Mesendoderm (in vitro differentiated cells): ENCODE data around the gene DPYD.
A peak's percentile ranks its signal among the peaks of the same experiment; 100 is the strongest.

Experiments used
- DNase-seq: peaks from one replicate; pipeline ENCODE4 v3.0.0; 2013
- H2AK5ac ChIP-seq: 2 replicates; pipeline ENCODE4 v1.6.1; 2013; ENCODE audit warnings: low read length, inconsistent platforms
- H2BK120ac ChIP-seq: 2 replicates; pipeline ENCODE4 v1.6.1; 2013; ENCODE audit warnings: low read depth, mild to moderate bottlenecking, low read length, moderate library complexity, mixed read lengths
- H2BK15ac ChIP-seq: replicated peaks from 2 replicates; pipeline ENCODE4 v1.6.1; 2013; ENCODE audit warnings: low read depth, mild to moderate bottlenecking, moderate library complexity
- H2BK5ac ChIP-seq: 2 replicates; pipeline ENCODE4 v1.6.1; 2013; ENCODE audit warnings: low read length, inconsistent platforms
- H3K18ac ChIP-seq: 2 replicates; pipeline ENCODE4 v1.6.1; 2013; ENCODE audit warnings: mild to moderate bottlenecking, low read length, mixed read lengths
- H3K23ac ChIP-seq: one replicate; pipeline ENCODE4 v1.6.1; 2013; ENCODE audit warnings: low read length
- H3K27ac ChIP-seq: 2 replicates; pipeline ENCODE4 v1.5.1; 2013; ENCODE audit warnings: low read depth, mild to moderate bottlenecking, inconsistent platforms, low read length, moderate library complexity
- H3K27me3 ChIP-seq: 2 replicates; pipeline ENCODE4 v1.6.1; 2013; ENCODE audit warnings: low read length, control low read depth, mild to moderate bottlenecking, inconsistent platforms; ENCODE audit not compliant: insufficient read depth, poor library complexity
- H3K36me3 ChIP-seq: 2 replicates; pipeline ENCODE4 v1.6.1; 2013; ENCODE audit warnings: low read length, inconsistent platforms; ENCODE audit not compliant: control insufficient read depth, insufficient read depth
- H3K4ac ChIP-seq: one replicate; pipeline ENCODE4 v1.6.1; 2013; ENCODE audit warnings: low read depth, mild to moderate bottlenecking, low read length, moderate library complexity
- H3K4me1 ChIP-seq: 2 replicates; pipeline ENCODE4 v1.6.1; 2013; ENCODE audit warnings: low read depth, low read length, inconsistent platforms; ENCODE audit not compliant: control insufficient read depth
- H3K4me2 ChIP-seq: 2 replicates; pipeline ENCODE4 v1.6.1; 2013; ENCODE audit warnings: low read length
- H3K4me3 ChIP-seq: 2 replicates; pipeline ENCODE4 v1.5.1; 2013; ENCODE audit warnings: mild to moderate bottlenecking, low read length
- H3K56ac ChIP-seq: one replicate; pipeline ENCODE4 v1.6.1; 2013; ENCODE audit warnings: low read length
- H3K79me1 ChIP-seq: 2 replicates; pipeline ENCODE4 v1.6.1; 2013; ENCODE audit warnings: low read length, inconsistent platforms
- H3K79me2 ChIP-seq: 2 replicates; pipeline ENCODE4 v1.6.1; 2013; ENCODE audit warnings: mild to moderate bottlenecking, low read length; ENCODE audit not compliant: control insufficient read depth, insufficient read depth
- H3K9ac ChIP-seq: 2 replicates; pipeline ENCODE4 v1.6.1; 2013; ENCODE audit warnings: low read length, inconsistent platforms
- H4K5ac ChIP-seq: one replicate; pipeline ENCODE4 v1.6.1; 2013; ENCODE audit warnings: low read length
- H4K8ac ChIP-seq: one replicate; pipeline ENCODE4 v1.6.1; 2013; ENCODE audit warnings: low read depth, mild to moderate bottlenecking, control low read depth, low read length, moderate library complexity
- WGBS: extraction: QIAGEN DNeasy Blood & Tissue Kit; methylation state at CpG from one replicate; pipeline ENCODE4 v1.1.7; 2013; ENCODE audit warnings: low lambda C conversion rate, missing lambda C conversion rate; ENCODE audit not compliant: insufficient coverage; ENCODE audit errors: extremely low coverage; 5-methylcytosine and 5-hydroxymethylcytosine counted together

The DPYD gene

GRCh38 chr1:97451944-97452343 lies 468.9 kb downstream of the DPYD start:
- no peak overlapping the region for H3K56ac ChIP-seq
- no peak overlapping the region for H4K8ac ChIP-seq
- no peak overlapping the region for H3K9ac ChIP-seq

GRCh38 chr1:97451046-97451826 lies 469.6 kb downstream of the DPYD start:
- DNase-seq, result no peak
- no peak overlapping the region for H2BK120ac ChIP-seq
- H3K27ac ChIP-seq, result no peak overlapping the region
- no CpG with 5 or more reads among the region's 7 CpGs for WGBS
- no peak overlapping the region for H3K18ac ChIP-seq
- H3K56ac ChIP-seq, result no peak overlapping the region
- no peak overlapping the region for H3K23ac ChIP-seq
- H3K4me2 ChIP-seq, result no peak overlapping the region
- no peak overlapping the region for H3K4me3 ChIP-seq
- H3K4ac ChIP-seq, result no peak overlapping the region
- no peak overlapping the region for H2BK15ac ChIP-seq
- no peak overlapping the region for H3K9ac ChIP-seq
- no peak overlapping the region for H2AK5ac ChIP-seq
- H4K5ac ChIP-seq, result no peak overlapping the region
- no peaks in the 10 kb centered on the region for H3K4me1 ChIP-seq
- no peaks in the 10 kb centered on the region for H3K27me3 ChIP-seq
- H3K79me2 ChIP-seq, result no peaks in the 10 kb centered on the region
- H3K79me1 ChIP-seq, result no peaks in the 10 kb centered on the region
- no peak overlapping the region for H4K8ac ChIP-seq
- H3K36me3 ChIP-seq, result no peaks in the 10 kb centered on the region
- no peak overlapping the region for H2BK5ac ChIP-seq

More at GRCh38 chr1:97451944-97452343, 468.9 kb downstream of the DPYD start:
- Histone ChIP-seq H3K4me2 (no peak overlapping the region), H3K4ac (no peak overlapping the region), H3K27me3 (no peaks in the 10 kb centered on the region), H3K4me3 (no peak overlapping the region), H3K4me1 (no peaks in the 10 kb centered on the region), H3K36me3 (no peaks in the 10 kb centered on the region), H3K23ac (no peak overlapping the region), H3K79me2 (no peaks in the 10 kb centered on the region), H2AK5ac (no peak overlapping the region), H2BK15ac (no peak overlapping the region), H3K27ac (no peak overlapping the region), H4K5ac (no peak overlapping the region), H2BK120ac (no peak overlapping the region), H2BK5ac (no peak overlapping the region), H3K18ac (no peak overlapping the region), H3K79me1 (no peaks in the 10 kb centered on the region)
- no peak for DNase-seq
- no CpG with 5 or more reads among the region's 2 CpGs for WGBS

GRCh38 chr1:97441966-97442365 lies 478.9 kb downstream of the DPYD start:
- Histone ChIP-seq H3K9ac (no peak overlapping the region), H3K36me3 (no peaks in the 10 kb centered on the region), H2BK15ac (no peak overlapping the region), H4K8ac (no peak overlapping the region), H3K79me1 (no peaks in the 10 kb centered on the region), H3K4ac (no peak overlapping the region), H3K4me3 (no peak overlapping the region), H3K27me3 (no peaks in the 10 kb centered on the region), H3K56ac (no peak overlapping the region), H2BK5ac (no peak overlapping the region), H3K18ac (no peak overlapping the region), H2BK120ac (no peak overlapping the region), H3K4me1 (no peaks in the 10 kb centered on the region), H4K5ac (no peak overlapping the region), H3K23ac (no peak overlapping the region), H3K27ac (no peak overlapping the region), H3K79me2 (no peaks in the 10 kb centered on the region), H3K4me2 (no peak overlapping the region), H2AK5ac (no peak overlapping the region)
- peak; percentile 52 for DNase-seq

- no peak overlapping the region for H4K5ac ChIP-seq
- H3K23ac ChIP-seq, result no peak overlapping the region
- DNase-seq, result no peak
- H2BK5ac ChIP-seq, result no peak overlapping the region
- no peak overlapping the region for H3K56ac ChIP-seq
- no peak overlapping the region for H2AK5ac ChIP-seq
- H3K36me3 ChIP-seq, result no peaks in the 10 kb centered on the region
- H3K18ac ChIP-seq, result no peak overlapping the region
- H4K8ac ChIP-seq, result no peak overlapping the region
- H2BK15ac ChIP-seq, result no peak overlapping the region
- H3K79me2 ChIP-seq, result no peaks in the 10 kb centered on the region
- H3K27ac ChIP-seq, result no peak overlapping the region
- H3K4me3 ChIP-seq, result no peak overlapping the region
- H3K27me3 ChIP-seq, result no peaks in the 10 kb centered on the region
- no CpG with 5 or more reads among the region's 2 CpGs for WGBS
- H3K79me1 ChIP-seq, result no peaks in the 10 kb centered on the region
- H3K4me1 ChIP-seq, result no peaks in the 10 kb centered on the region
- no peak overlapping the region for H3K4ac ChIP-seq
- no peak overlapping the region for H3K9ac ChIP-seq
- no peak overlapping the region for H3K4me2 ChIP-seq
- no peak overlapping the region for H2BK120ac ChIP-seq
These were observed 487.0 kb downstream of the DPYD start for GRCh38 chr1:97433824-97434177.

GRCh38 chr1:97433094-97433823 lies 487.6 kb downstream of the DPYD start:
- Histone ChIP-seq H3K56ac (no peak overlapping the region), H4K5ac (no peak overlapping the region), H3K27ac (no peak overlapping the region), H3K4me1 (no peaks in the 10 kb centered on the region), H2AK5ac (no peak overlapping the region), H3K79me2 (no peaks in the 10 kb centered on the region), H3K36me3 (no peaks in the 10 kb centered on the region), H3K4me3 (no peak overlapping the region), H3K4ac (no peak overlapping the region), H3K4me2 (no peak overlapping the region), H4K8ac (no peak overlapping the region), H3K79me1 (no peaks in the 10 kb centered on the region), H2BK15ac (no peak overlapping the region), H2BK5ac (no peak overlapping the region), H2BK120ac (no peak overlapping the region), H3K27me3 (no peaks in the 10 kb centered on the region), H3K23ac (no peak overlapping the region), H3K18ac (no peak overlapping the region), H3K9ac (no peak overlapping the region)
- no peak for DNase-seq
- no CpG with 5 or more reads among the region's 2 CpGs for WGBS
